HG02981 (cell line): ENCODE results near the gene ROBO4.

Experiments
- ATAC-seq: cut with Tn5 transposase; IDR thresholded peaks from one replicate; pipeline ENCODE4 v1.9.1; 2021; ENCODE audit warnings: mild to moderate bottlenecking, moderate library complexity; ENCODE audit not compliant: unreplicated experiment

Gene ROBO4

DNA sequence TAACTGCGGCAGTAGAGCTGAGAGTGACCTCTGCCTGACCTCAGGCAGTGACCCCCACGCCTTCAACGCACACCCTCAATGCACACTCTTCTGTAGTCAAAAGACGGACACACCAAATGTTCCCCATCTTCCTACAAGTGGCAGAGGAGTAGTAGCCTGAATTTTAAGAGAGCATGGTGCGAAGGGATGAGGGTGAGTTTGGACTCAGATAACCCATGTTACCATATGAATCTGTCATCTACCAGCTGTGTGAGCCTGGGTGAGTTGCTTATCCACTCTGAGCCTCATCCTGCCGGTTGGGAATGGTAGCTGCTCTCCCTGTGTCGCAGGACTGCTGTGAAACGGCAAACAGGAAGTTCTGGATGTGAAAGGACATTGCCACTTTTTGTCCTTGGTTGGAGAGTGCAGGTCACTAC, 53.0 kb downstream of the ROBO4 start:
- ATAC-seq, result no peak

DNA sequence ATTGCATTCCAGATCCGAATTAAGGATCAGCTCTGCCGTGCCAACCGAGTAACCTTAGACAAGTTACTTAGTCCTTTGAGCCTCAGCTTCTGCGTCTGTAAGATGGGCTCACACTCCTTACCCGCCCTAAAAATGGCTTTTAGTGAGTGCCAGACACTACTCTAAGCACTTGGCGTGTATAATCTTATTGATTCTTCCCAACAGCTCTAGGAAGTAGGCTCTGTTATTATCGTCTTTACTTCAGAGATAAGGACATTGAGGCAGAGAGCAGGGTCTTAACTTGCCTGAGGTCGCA, 54.1 kb downstream of the ROBO4 start:
- no peak for ATAC-seq

DNA sequence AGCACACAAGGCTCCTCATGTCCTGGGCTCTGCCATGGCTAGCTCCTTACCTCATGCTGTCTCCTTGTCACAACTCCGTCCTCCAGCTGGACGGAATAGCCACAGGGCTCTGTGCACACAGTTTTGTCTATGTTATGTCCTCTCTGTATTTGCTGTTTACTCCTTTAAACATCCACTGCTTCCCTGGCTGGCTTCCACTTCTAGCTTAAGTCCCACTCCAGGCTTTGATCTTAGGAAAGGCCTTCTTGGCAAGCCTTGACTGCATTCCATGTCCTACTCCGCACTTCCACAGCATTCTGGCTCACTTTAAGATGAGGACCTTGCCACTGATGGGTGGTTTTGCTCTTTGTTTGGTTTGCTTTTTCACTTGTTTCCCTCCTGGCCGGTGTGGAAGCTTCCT, 55.4 kb downstream of the ROBO4 start:
- ATAC-seq, result no peak

DNA sequence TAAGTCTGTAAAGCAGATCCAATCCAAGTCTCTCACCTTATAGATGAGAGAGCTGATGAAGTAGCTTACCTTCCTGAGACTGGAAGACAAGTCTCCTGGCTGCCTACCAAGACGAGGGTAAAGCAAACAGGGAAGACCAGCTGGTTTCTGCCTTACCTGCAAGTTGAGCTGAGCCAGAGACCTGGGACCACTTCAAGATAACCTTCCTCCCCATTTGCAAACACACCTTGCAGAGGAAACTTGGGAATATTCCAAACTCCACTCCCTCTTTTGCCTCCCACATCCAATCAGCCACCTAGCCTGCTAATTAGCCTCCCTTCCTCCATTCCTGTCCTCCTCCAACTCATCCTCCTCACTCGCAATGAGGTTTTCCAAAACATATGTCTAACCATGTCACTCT, 55.8 kb downstream of the ROBO4 start:
- ATAC-seq, result no peak

DNA sequence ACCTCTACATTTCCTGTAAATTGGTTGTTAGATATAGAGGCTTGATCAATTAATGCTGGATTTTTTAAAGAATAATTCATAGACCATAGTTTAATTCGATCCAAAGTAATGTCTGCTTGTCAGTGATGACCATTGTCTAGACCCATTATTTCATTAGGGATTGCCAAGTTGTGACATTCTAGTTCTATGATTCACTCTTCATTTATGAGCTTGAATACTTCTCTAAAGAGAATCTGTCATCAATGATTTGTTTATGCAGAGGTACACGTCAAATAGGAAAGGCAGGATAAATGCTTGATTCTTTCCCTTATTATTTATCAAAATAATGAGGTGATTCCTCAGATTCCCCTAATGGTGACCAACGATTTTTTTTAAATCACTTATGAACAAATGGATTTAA, 56.5 kb downstream of the ROBO4 start:
- no peak for ATAC-seq

DNA sequence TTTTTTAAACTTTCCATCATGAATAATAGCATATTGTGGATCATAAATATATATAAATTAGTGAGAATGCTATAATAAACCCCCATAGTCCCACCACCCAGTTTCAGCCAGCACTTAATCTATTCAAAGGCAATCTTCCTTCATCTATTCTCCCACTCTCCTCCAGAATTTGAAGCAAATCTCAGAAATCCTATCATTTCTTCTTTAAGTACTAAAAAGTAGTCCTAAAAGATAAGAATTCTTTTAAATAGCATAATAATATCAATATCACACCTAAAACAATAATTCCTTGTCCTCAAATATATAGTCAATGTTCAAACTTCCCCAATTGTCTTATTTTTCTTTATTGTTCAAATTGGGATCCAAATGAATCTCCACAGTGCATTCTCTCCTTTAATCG, 57.0 kb downstream of the ROBO4 start:
- no peak for ATAC-seq

DNA sequence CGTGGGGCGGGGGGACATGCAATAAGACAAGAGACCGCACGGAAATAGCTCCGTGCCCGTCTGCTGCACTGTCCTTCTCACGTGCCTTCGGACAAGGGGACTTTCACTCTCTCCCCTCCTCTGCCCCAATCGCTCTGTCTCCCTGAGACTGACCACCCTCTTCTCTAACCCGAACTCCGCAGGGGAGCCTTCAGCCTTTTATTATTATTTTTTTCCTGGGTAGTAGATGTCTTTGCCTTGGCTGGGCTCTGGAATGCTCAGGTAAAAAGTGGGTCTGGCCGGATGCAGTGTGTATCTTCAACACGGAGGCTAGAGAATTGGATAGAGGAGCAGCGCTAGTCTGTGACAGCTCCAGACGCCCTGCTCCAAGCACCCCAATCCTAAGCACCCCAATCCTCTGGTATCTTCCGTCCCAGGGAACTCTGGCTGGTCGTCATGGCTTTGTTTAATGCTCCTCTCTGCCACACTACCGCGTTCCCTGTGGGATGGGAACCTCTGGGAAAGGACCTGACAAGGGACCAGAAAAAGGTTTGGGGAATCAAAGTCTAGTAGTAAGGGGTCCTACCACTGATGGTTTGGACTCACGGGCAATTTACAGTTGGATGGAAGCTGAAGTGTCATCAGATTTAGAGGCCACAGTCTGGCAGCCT, 57.6 kb downstream of the ROBO4 start:
- no peak for ATAC-seq

DNA sequence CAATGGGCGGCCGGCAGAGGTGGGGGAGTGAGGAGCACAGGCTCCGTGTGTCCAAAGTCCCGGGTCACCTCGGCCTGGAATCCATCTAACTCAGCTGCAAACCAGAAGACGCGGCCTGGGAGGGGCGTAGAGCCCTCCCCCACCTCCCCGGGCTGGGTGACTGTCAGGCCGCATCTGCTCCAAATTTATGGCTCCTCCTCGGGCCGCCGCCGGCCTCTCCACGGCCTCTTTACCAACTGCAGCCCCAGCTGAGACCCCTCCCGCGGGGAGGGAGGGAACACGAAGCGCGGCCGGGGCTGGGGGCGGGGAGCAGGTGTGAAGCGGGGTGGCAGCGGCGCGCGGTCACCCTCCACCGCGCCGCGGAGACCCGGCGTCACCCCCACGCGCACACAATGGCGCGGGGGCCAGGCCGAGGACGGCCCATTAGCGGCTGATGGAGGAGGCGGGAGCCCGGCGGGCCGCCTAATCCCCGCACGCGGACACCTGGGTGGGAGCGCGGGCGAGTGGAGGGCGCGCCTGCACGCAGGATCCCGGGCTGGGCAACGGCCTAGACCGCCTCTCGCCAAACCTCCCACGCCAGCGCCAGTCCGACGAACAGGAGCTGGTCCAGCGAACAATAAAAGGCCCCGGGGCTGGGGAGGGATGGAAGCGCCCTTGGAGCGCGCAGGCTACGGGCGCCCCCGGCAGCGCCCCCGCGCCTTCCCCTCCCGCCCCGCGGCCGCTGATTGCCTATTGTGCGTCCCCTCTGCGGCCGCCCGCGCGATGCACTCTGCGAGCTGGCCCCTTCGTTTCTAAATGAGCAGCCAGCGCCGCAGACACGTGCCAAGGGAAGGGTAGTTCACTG, 58.3 kb downstream of the ROBO4 start:
- ATAC-seq, result no peak

DNA sequence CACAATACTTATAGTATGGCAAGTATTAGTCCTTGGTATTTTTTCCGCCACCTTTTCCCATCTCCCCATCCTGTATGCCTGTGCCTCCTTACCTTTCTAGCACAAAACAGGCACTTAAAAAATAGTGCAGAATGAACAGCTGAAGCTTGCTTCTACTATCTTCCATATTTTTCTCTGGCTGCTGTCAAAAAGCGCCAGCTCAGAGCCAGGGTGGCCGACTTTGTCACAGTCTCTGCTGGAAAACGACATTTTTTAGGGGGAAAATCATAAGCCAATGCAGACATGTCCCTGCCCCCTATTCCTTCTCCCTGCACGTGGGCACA, 58.9 kb downstream of the ROBO4 start:
- ATAC-seq, result no peak

DNA sequence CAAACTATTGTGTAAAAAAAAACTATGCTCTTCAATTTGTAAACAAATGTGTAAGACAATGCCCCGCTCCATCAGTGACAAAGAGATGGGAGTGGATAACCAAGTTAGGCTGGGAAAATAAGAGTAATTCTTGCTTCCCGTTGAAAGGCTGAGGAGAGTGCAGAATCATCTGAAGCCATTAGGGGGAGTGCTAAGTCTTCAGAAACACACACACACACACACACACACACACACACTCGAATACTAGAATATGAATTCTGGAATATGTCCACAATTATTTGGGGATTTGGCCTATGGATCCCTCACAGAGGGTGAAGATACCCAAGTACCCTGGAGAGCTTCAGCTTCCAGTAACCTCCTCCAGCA, 60.2 kb downstream of the ROBO4 start:
- ATAC-seq, result peak; percentile 31

DNA sequence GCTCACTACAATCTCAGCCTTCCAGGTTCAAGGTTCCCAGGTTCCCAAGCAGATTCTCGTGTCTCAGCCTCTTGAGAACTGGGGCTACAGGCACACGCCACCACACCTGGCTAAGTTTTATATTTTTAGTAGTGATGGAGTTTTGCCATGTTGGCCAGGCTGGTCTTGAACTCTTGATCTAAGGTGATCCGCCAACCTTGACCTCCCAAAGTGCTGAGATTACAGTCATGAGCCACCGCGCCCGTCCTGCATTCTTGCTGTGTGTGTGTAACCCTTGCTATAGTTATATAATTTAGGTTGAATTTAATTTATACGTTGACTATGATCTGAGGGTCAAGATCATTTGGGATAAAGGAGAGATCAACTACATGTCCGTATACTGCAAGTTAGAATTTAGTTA, 61.7 kb downstream of the ROBO4 start:
- no peak for ATAC-seq

DNA sequence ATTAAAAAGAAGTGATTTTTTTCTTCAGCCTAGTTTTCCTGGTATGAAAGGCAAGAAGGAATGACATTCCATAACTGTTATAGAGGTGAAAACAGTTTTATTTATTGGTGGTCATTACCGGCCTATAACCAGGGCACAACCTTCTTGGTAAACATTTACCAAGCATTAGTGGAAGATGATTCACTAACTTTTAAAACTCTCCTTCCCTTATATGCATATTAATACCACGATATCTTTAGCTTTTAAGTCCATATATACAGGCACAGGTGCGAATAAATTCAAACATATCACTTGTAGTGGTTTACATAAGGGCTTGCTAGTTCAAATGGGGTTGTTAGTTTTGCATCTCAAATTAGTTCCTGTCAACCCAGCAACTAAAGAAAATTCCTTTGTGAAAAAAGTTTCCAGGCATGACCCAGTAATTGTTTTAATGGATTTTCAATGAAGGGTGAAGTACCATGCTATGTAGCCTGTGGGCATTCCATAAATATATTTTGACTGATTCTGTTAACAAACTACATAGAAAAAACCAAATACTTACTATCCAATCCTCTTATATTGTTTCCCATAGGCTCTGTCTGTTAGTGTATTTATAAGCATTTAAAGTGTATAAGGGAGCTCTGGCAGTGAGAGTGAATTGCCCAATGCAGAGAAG, 63.0 kb downstream of the ROBO4 start:
- ATAC-seq, result no peak
